Inflammatory macrophage treated with lipopolysaccharide for 4 hours (primary cell): Measurements from ENCODE around the gene LSS.
"Not testable (repeated sequence)": the region's sequence is repeated elsewhere in the genome, so short reads cannot be mapped to it uniquely, and the experiment has no call there.

ENCODE experiments used
- DNase-seq: peaks from one replicate; pipeline ENCODE4 v3.0.0-alpha.2; 2020

The LSS gene

DNA sequence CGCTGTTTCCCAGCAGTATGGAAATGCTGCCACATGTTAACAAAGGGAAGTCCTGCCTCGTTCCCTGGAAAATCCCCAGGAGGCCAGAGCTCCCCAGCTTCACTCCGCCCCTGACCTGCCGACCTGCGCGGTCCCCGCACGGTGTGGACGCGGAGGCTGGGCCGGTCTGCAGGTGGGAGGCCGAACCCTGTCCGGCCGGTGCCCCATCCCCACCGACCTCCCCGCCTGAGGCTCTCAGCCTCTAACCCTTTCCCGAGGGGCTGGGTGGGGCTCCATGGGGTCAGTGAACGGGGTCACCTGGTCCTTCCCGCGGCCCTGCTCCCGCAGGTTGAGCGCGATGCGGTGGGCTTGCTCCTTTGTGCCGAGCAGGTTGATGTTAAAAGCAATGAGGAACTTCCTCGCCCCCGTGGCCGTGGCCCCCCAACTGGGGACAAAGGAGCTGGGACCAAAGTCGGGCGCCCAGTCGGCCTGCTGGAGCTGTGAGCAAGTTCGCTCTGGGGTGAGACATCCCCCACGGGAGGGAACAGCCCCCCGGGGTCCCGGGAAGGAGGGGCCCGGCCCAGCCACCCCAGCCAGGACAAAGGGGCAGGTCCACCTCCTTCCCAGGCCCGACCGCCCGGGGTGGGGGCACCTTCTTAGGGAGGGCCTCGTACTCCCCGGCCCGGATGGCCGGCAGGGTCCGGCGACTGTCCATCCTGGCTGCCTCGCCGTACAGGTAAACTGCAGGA is 77.1 kb downstream of the LSS start:
- no peak for DNase-seq

DNA sequence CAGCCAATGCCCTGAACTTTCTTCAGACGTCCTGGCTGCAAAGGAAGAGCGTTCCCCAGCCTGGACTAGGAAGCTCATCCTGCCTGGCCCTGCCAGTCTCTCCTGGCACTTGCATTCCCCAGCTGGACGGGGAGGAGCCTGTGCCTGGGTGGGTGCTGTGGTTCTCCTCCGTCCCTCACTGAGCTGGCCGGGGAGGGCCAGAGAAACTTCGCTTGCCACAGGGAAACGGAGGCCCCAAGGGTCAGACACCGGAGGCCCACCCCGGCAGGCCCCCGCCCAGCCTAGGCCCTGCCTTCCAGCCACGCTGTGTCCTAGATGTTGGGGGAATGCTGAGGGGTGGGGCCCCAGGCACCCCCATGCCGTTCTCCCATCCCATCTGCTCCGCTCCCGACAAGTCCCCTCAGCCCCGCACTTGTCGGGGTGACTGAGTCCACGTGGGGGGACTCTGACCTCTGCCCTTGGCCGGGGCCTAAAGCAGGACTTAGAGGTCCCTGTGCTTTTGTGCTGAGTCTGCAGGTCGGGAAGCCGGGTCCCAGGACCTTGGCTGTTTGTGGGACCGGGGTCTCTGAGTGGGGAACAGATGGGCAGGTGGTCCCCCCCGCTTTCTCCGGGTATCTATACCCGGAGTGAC is 78.0 kb downstream of the LSS start:
- no peak for DNase-seq

GRCh38 chr21:46150073-46150472 is 78.5 kb downstream of the LSS start:
- DNase-seq = no peak

GRCh38 chr21:46149205-46149901 is 79.2 kb downstream of the LSS start:
- DNase-seq = no peak

DNA sequence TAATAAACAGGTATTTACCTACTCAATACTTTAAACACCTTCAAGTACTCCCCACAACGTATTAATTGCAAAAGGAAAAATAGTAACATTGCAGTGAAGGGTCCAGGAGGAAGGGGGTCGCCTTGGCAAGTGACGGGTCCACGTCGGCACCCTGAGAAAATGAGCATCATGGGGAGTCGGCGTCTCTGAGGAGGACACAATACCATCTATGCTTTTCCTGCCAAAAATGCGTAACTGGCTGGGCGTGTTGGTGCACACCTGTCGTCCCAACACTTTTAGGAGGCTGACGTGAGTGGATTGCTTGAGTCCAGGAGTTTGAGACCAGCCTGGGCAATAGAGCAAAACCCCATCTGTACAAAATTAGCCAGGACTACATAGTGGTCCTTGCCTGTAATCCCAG is 80.5 kb downstream of the LSS start:
- no peak for DNase-seq

GRCh38 chr21:46147429-46147828 is 81.1 kb downstream of the LSS start:
- peak; percentile 19 for DNase-seq

GRCh38 chr21:46146856-46147255 is 81.7 kb downstream of the LSS start:
- DNase-seq = no peak

DNA sequence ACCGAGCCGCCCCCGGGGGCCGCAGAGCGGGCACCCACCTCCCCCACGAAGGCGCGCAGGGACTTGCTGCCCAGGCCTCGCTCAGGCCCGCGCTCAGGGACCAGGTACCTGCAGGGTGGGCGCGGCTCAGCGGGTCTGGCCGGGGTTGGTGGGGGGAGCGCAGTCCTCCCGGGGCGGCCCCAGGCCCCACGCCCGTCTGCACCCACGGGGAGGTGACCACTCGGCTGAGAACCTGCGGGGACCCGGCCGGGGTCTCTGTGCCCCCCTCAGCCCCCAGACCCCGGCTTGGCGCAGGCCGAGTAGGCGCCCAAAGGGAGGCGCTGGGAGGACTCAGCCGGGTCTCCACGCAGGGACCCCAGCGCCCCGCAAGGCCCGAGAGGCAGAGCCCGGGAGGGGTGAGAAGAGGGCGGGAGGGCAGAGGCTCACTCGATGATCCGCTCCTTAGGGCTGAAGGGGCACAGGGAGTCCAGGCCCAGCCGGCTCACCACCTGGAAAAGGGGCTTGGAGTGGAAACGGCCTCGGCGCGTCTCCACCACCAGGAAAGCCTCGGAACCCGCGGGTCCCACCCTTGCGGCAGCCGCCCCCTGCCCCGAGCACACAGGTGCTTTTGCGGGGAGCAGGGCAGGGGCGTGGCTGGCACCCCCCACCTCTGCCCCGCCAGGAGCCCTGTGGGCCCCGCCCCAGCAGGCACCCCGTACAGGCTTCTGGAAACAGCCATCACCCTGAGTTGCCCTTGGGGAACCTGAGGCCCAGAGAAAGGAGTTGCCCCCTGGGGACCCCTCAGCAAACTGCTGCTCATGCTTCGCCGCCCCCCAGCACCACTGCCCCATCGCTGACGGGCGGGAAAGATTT is 82.5 kb downstream of the LSS start:
- no peak for DNase-seq

DNA sequence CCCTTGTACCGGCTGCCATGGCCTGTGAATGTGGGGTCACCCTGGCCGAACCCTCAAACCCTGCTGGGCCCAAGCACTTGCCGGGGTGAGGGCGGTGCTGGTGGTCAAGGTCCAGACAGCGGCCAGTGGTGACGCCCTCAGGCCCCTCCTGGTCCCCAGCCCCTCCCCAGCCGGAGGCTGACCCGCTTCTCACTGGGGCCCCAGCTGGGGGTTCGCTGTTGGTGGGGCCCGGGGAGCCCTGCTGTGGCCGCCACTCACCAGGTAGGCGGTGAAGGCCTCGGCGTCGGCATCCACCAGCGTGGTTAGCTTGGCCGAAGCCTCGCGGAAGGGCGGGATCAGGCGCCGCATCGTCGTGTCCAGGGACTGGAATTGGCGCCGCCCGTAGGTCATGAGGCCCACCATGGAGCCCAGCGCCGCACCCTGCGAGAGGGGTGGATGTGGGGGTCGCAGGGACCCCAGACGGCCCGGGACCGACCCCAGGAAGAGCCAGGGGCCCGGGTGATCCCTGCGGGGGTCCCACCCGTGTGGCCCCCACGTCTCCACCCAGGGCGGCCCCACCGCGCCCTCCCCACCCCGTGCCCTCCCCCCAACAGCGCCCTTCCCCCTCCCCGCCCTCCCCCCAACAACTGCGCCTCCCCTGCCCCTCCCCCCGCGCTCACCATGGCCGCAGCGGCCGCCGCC is 83.3 kb downstream of the LSS start:
- no peak for DNase-seq

GRCh38 chr21:46144464-46145070 is 84.0 kb downstream of the LSS start:
- DNase-seq = no peak

DNA sequence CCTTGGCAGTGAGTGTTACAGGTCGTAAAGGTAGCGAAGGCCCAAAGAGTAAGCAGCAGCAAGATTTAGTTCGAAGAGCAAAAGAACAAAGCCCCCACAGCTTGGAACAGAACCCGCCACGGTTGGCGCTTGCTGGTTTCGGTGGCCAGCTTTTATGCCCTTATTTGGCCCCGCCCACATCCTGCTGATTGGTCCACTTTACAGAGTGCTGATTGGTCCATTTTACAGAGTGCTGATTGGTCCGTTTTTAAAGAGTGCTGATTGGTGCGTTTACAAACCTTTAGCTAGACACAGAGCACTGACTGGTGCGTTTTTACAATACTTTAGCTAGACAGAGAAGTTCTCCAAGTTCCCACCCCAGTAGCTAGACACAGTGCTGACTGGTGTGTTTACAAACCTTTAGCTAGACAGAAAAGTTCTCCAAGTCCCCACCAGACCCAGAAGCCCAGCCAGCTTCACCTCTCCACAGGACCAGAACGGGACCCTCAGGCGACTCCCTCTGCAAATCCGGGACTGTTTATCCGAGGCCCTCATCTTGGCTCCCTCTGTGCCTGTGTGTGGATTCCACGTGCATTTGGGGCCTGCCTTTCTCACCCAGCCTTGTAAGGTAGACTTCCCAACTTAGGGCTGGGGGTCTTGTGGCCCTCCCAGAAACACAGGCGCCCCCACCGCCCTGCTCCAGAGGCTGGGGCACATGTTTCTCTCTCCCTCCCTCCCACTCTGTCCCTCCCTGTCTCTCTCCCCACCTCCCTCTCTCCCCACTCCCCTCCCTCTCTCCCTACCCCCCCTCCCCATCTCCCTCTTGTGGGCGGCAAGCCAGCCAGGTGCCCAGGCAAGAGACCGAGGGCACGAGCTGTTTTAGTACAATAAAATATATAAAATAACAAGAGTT is 85.7 kb downstream of the LSS start:
- DNase-seq = no peak

- no peak for DNase-seq
Observed at GRCh38 chr21:46141767-46142581, 86.6 kb downstream of the LSS start.

GRCh38 chr21:46140352-46141003 is 88.1 kb downstream of the LSS start:
- DNase-seq = not testable (repeated sequence)

DNA sequence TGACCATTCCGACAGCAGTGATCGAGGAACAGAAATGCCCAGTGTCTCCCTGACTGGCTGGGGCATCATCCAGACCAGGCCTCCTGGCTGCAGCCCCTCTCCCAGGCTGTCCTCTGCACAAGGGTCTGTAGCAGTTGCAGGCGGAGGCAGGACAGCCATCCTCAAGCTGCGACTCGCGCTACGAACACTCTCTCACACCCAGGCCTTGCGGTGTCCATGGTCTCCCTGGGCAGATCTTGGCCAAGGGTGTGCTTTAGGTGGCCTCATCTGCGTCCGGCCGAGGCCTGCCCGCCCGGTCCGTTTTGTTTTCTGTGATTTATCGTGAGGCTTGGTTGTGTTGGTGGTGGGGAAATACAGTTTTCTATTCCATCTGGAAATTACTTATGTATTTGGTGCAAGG is 88.9 kb downstream of the LSS start:
- no peak for DNase-seq

- DNase-seq = no peak
Observed at GRCh38 chr21:46138383-46138970, 90.1 kb downstream of the LSS start.
